Stimulated activated CD8-positive, alpha-beta memory T cell treated with anti-CD3 and anti-CD28 coated beads, Interleukin-15, amount 100 ng/mL, for 24 hours (primary cell): ENCODE data around the gene SOX15.

Source experiments
- DNase-seq: peaks from one replicate; pipeline ENCODE4 v3.0.0-alpha.2; 2020; ENCODE audit warnings: low read depth

Gene SOX15

DNA sequence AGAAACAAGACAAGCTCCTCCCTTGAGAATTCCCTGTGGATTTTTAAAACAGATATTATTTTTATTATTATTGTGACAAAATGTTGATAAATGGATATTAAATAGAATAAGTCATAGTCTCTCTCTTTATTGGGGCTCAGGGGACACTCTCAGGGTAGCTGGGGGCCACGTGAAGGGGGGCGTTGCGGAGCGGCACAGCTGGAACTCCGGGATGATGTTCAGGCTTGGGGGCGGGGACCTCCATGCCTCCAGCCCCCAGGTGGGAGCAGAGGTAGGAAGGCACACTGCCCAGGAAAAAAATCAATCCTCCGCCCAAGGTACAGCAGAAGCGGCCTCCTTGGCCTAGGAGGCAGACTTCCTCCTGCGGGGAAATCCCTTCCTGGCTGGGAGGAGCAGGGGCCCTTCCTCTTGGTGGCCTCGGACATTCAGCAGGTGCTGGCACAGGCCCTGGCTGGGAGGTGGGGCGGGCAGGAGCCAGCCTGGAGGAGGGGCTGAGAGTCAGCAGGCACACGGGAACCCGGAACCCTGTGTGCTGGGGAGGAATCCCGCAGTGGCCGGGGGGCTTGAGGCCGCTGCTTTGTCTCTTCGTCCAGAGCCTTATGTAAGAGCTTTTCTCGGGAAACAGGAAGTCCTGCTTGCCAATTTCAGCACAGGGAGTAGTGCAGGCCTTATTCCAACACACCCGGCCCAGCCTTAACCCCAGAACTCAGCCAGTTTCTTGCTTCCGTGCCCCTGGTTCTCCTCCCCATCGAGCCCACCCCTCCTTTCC is 31.9 kb downstream of the SOX15 start:
- no peak for DNase-seq

DNA sequence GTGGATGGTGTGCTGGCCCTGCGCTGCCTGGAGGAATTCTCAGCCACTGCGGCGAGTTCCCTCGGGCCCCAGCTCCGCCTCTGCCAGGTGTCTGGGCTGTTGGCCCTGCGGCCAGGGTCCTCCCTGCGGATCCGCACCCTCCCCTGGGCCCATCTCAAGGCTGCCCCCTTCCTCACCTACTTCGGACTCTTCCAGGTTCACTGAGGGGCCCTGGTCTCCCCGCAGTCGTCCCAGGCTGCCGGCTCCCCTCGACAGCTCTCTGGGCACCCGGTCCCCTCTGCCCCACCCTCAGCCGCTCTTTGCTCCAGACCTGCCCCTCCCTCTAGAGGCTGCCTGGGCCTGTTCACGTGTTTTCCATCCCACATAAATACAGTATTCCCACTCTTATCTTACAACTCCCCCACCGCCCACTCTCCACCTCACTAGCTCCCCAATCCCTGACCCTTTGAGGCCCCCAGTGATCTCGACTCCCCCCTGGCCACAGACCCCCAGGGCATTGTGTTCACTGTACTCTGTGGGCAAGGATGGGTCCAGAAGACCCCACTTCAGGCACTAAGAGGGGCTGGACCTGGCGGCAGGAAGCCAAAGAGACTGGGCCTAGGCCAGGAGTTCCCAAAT is 32.6 kb downstream of the SOX15 start:
- DNase-seq: no peak

DNA sequence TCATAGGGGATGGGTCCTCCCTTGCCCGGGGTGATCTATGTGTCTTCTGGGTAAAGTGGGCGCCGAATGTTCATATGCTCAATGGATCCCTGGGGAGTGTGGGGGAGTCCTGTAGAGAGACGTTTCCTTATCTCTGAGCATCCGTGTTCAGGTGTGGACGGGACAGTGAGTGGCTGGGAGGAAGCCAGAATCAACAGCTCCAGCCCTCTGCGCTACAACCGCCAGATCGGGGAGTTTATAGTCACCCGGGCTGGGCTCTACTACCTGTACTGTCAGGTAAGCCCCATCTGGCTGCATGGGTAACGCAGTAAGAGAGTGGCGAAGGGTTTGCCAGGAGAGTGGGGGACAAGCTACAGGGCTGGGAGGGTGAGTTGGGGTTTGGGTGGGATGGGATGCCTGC is 33.3 kb downstream of the SOX15 start:
- no peak for DNase-seq

DNA sequence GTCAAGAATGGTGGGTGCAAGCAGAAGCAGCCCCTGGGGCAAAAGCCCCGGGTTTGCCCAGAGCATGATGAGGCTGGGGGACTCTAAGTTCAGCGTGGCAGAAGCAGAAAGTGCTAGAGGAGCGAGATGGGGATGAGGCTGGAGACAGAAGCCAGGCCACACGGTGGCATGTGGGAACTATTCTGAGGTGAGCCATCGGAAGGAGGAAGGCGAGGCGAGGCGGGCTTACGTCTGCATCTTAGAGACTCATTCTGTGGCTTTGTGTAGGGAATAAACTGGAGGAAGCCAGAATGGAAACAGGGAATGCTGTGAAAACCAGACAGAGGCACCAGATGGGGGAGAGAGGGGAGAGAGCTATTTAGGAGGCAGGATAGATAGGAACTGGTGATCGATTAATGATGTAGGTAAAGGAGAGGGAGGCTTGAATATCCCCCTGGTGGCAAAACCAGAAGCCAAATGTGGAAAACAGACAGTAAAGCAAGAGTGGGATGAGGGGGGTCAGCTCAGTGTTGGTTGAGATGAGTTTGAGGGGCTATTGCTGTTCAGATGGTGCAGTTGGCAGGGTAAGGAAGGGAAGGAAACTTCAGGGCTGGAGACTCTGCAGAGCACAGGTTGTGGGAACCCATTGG is 34.5 kb downstream of the SOX15 start:
- no peak for DNase-seq

DNA sequence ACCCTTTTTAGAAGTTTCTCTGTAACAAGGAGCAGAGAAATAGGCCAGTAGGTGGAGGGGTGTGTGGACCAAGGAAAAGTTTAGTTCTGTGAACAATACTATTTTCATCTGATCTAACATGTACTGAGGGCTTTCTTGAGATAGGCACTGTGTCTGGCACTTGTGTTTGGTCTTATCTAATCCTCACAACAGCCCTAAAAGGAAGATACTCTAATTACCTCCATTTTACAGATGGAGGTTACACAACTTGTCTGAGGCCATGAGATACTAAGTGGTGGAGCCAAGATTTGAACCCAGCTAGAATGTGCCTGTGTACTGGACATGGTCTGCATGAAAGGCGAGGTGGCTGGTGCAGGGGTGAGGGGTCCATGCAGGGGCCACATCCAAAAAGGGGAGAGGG is 36.5 kb downstream of the SOX15 start:
- DNase-seq: no peak

DNA sequence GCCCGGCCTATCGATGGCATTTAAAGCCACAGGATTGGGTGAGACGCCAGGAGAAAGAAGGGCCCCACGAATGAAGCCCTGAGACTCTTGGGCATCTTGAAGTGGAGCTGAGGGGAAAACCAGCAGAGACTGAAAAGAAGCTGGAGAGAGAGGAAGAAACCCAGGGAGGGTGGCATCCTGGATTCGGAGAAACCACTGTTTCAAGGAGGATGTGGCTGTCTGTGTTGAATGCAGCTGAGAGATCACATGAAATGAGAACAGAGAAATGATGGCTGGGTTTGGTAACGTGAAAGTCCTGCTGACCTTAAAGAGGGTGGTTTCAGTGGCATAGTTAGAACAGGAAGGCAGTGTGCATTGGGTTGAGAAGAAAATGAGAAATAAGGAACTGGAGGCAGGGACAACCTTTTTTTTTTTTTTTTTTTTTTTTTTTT is 37.3 kb downstream of the SOX15 start:
- DNase-seq: no peak

DNA sequence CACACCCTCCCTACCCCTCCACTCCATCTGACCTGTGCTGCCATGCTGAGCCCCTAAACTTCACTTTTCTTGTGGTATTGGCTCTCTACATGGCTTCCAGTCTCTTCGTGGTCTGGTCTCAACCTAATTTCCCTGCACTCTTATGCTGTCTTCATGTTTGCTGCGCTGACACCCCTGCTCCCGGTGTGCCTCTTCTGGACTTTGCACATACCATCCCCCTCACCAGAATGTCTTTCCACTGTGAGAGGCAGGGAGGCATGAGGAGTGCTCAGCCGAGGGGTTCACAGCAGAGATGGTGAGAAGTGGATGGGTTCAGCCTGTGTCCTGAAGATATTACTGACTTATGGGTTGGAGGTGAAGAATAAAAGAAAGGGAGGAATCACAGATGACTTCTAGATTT is 38.5 kb downstream of the SOX15 start:
- no peak for DNase-seq

DNA sequence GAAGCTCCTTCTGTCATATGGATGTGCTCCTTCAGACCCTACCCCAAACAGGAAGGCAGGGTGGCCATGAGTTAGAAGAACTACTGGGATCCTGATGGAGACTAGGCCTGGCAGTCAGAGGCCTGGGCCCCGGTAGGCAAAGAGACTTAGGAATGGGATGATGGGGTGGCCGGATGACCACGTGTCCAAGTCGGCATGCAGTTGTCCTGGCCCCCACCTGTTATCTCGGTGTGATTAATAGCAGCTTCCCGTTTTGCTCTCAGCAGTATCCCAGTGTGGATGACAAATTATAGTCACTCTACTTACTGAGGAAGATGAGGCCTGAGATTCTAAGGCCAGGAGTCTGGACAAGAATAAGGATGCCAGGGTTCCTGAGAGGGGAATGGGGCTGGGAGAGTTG is 39.5 kb downstream of the SOX15 start:
- DNase-seq: no peak

DNA sequence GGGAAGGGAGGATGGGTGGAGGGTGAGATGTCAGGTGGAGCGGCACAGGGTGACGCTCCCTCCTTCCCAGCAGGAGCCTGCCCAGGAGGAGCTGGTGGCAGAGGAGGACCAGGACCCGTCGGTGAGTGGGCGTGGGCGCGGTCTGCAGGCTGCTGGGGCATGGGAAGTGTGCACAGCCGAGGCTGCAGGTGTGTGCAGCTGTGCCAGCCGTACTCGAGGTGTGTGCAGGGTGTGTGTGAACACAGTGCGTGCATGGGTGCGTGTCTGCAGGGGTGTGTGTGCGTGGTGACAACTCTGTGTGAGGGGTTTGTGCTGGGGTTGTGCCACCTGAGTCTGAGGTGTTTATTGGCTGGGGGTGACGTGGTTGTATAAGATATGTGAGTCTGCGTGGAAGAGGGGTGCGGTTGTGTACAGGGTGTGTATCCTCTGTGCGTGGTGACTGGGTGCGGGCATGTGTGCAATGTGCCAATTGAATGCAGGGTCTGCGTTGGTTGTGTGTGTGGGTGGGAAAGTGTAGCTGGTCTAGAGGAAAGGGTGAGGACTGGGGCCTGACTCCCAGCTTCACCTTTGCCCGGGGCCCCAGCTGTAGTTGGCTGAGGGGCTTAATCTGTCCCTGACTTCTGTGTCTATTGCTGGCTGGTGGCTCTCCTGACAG is 40.4 kb downstream of the SOX15 start:
- no peak for DNase-seq

DNA sequence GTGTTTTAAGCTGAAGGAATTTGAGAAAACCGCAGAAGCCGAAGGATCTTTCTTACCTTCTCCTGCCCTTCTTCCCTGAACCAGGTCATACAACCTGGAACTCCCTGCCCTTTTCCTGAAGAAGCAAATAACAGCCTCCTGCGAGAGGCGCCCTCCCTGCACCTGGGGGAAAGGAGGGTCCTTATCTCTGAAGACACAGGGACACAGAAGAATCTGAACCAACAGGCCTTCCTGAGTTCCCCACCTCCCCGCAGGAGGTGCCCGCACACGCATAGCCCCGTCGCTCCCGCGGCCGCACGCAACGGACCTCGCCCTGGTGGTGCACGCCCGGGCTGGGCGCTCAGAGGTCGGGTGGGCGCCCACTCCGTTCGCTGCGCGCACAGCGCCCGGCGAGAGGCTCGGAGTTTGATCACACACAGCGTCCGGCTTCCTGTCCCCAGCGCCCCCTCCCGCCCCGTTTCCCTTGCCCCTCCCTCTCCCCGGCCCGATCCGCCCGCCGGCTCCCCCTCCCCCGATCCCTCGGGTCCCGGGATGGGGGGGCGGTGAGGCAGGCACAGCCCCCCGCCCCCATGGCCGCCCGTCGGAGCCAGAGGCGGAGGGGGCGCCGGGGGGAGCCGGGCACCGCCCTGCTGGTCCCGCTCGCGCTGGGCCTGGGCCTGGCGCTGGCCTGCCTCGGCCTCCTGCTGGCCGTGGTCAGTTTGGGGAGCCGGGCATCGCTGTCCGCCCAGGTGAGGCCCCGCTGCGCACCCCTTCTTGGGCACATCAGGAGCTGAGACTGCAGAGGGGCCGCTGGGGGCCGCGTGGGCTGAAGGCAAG is 41.1 kb downstream of the SOX15 start, which contains the start of gene TNFSF12:
Gene TNFSF12, plus strand, starts transcription at position 474 of the 816 bp plus-strand sequence. Its CDS starts 96 bp downstream, at position 570.
- DNase-seq: peak; percentile 21

DNA sequence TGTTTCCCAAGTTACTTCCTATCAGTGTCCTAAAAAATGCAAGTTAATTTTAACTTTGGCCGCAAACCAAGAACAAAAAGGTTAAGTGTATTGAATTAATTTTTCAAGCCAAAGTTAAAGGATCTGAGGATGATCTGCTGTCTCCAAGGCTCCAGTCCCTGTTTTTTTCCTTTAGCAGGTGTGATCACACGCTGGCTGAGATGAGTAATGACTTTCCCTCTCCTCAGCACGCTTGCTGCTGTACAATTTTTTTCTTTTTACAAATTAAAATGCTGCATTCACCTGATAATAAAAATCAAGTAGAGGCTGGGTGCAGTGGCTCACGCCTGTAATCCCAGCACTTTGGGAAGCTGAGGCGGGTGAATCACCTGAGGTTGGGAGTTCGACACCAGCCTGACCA is 45.0 kb downstream of the SOX15 start:
- no peak for DNase-seq

DNA sequence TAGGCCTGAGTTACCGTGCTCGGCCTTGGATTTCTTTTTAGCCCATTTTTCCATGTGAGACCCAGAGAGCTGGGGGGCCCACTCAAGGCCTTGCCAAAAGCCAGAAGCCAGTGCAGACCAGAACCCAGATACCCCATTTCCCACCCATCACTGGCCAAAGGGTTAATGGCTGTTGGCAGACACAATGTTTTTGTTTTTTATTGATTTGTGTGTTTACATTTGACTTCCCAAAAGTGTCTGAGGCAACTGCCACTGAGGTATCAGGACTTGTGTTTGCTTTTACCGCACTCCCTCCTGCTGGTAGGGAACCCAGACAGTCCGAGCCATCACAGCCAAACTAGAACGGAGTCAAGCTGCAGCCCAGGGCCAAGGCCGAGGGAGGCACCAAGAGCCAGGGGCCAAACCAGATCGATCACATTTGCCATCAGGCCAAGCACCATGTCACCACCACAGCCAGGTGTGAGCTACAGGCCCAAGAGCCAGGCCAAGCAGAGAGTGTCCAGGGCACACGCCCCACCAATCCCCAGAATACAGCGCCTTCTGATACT is 48.7 kb downstream of the SOX15 start:
- DNase-seq: no peak

DNA sequence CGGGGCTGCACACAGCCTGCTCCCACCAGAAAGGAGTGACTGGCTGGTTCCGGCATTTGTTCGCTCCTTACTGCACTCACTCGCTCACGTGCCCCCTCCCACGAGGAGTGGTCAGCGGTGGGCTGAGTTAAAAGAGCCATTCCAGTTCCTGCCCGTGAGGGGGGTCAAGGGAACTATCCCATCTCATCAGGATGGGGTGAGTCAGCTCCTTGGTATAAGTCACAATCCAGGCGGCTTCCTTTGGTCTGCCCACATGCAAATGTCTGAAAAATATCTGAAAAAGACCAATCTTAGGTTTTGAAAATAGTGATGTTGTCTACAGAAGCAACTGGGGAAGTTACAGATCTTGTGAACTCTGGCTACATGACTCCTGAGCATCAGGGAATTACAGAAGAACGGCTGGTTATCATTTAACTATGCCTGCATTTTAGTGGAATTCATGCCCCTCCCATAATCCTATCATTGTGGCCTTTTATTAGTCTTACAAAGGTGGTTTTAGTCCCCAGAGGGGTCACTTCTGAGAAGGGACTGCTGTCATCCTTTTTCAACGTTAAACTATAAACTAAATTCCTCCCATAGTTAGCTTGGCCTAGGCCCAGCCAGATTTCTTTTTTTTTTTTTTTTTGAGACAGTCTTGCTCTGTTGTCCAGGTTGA is 50.9 kb downstream of the SOX15 start:
- no peak for DNase-seq
